HG02571 (cell line): ENCODE data around the gene RAPGEF4.

Experiments used
- ATAC-seq: cut with Tn5 transposase; IDR thresholded peaks from one replicate; pipeline ENCODE4 v1.9.1; 2021; ENCODE audit warnings: mild to moderate bottlenecking, moderate library complexity; ENCODE audit not compliant: unreplicated experiment

The RAPGEF4 gene

GRCh38 chr2:172928756-172929155 lies 193.1 kb downstream of the RAPGEF4 start:
- no peak for ATAC-seq

GRCh38 chr2:172929644-172930043 lies 194.0 kb downstream of the RAPGEF4 start:
- no peak for ATAC-seq

- no peak for ATAC-seq
Observed at GRCh38 chr2:172930871-172931255, 195.2 kb downstream of the RAPGEF4 start.

- ATAC-seq, result no peak
Observed at GRCh38 chr2:172931256-172931894, 195.7 kb downstream of the RAPGEF4 start.

GRCh38 chr2:172931918-172932520 lies 196.4 kb downstream of the RAPGEF4 start:
- no peak for ATAC-seq

- no peak for ATAC-seq
Observed at GRCh38 chr2:172937884-172938712, 202.5 kb downstream of the RAPGEF4 start.

GRCh38 chr2:172938713-172939375 lies 203.2 kb downstream of the RAPGEF4 start:
- no peak for ATAC-seq

- ATAC-seq, result no peak
Observed at GRCh38 chr2:172943539-172943938, 207.9 kb downstream of the RAPGEF4 start.

- no peak for ATAC-seq
Observed at GRCh38 chr2:172944022-172944793, 208.6 kb downstream of the RAPGEF4 start.

GRCh38 chr2:172944794-172945509 lies 209.3 kb downstream of the RAPGEF4 start:
- no peak for ATAC-seq

GRCh38 chr2:172945510-172945850 lies 209.8 kb downstream of the RAPGEF4 start:
- ATAC-seq, result no peak

- ATAC-seq, result no peak
Observed at GRCh38 chr2:172947461-172948153, 212.0 kb downstream of the RAPGEF4 start.

- no peak for ATAC-seq
Observed at GRCh38 chr2:172949522-172949921, 213.9 kb downstream of the RAPGEF4 start.

GRCh38 chr2:172950565-172950964 lies 214.9 kb downstream of the RAPGEF4 start:
- ATAC-seq, result no peak

GRCh38 chr2:172951554-172951953 lies 215.9 kb downstream of the RAPGEF4 start:
- ATAC-seq, result no peak

GRCh38 chr2:172953411-172953810 lies 217.8 kb downstream of the RAPGEF4 start:
- no peak for ATAC-seq

- no peak for ATAC-seq
Observed at GRCh38 chr2:172953970-172954852, 218.6 kb downstream of the RAPGEF4 start.

GRCh38 chr2:172955587-172955986 lies 219.9 kb downstream of the RAPGEF4 start:
- ATAC-seq, result no peak

- ATAC-seq, result no peak
Observed at GRCh38 chr2:172957734-172958133, 222.1 kb downstream of the RAPGEF4 start.
